Measurements from ENCODE around the gene SRBD1. TPM values are rescaled to one million over a fixed set of nuclear protein-coding genes. Genes with fewer than 3 reads are reported as not detected.

SRBD1 gene
- total and polyA plus RNA-seq, 2 of the 8 experiments (the other 6 are each of a cell fraction or from before 2014, with no cell fraction given): 4.6 to 20.0 TPM

GRCh38 chr2:45406621-45407020 is 204.4 kb downstream of the SRBD1 start:
- Histone ChIP-seq H3K56ac (replicated peaks; ENCODE audit: insufficient read length, low read depth, low read length) (no peak overlapping the region), H3K4me2 (ENCODE audit: insufficient read depth in 1 of 2, low read depth in 2 of 2, low read length in 2 of 2) (no peak overlapping the region), H3K27me3 (replicated peaks in 1 of 4; ENCODE audit: control insufficient read depth in 3 of 4, extremely low read depth in 1 of 4, insufficient read depth in 3 of 4, low read length in 3 of 4) (no peaks in the 10 kb centered on the region), H2BK5ac (ENCODE audit: low read depth, low read length) (no peak overlapping the region), H2BK15ac (ENCODE audit: low read length) (no peak overlapping the region), H3K4me1 (replicated peaks in 1 of 4; ENCODE audit: control insufficient read depth in 3 of 4, insufficient read depth in 4 of 4, low read length in 3 of 4) (peaks cover 0 to 13% (median 4%) of the 10 kb centered on the region in 4 experiments; a peak in 4 of 7 replicates), H2AK5ac (ENCODE audit: low read depth, low read length) (no peak overlapping the region), H2AFZ (ENCODE audit: low read length) (no peak overlapping the region), H3K4me3 (ENCODE audit: extremely low read depth in 1 of 4, insufficient read depth in 2 of 4, low read depth in 3 of 4, low read length in 4 of 4) (no peak overlapping the region), H3K36me3 (ENCODE audit: control insufficient read depth in 2 of 4, insufficient read depth in 4 of 4, low read length in 3 of 4) (peaks cover 0 to 5% (median 1%) of the 10 kb centered on the region in 4 experiments; a peak in 3 of 8 replicates), H4K91ac (replicated peaks; ENCODE audit: insufficient read length, low read length) (no peak overlapping the region), H3K23me2 (ENCODE audit: low read depth, low read length) (no peaks in the 10 kb centered on the region), H3K18ac (ENCODE audit: extremely low read depth, low read length) (no peak overlapping the region), H3K23ac (ENCODE audit: insufficient read length) (no peak overlapping the region), H3K14ac (ENCODE audit: insufficient read length) (no peak overlapping the region), H4K8ac (ENCODE audit: extremely low read depth, insufficient read depth, low read length) (no peak overlapping the region), H4K5ac (ENCODE audit: insufficient read length, low read depth, low read length) (no peak overlapping the region), H3K9me3 (ENCODE audit: insufficient read depth in 2 of 2, low read depth in 1 of 2, low read length in 1 of 2) (no peaks in the 10 kb centered on the region), H2BK120ac (replicated peaks; ENCODE audit: low read depth, low read length) (no peak overlapping the region), H3K79me1 (ENCODE audit: low read depth, low read length) (no peaks in the 10 kb centered on the region), H3K79me2 (ENCODE audit: control insufficient read depth in 1 of 2, insufficient read depth in 2 of 2, low read length in 2 of 2) (no peaks in the 10 kb centered on the region), H2BK12ac (ENCODE audit: low read depth, low read length) (no peak overlapping the region), H2BK20ac (ENCODE audit: low read length) (no peak overlapping the region), H4K20me1 (replicated peaks in 1 of 2; ENCODE audit: control insufficient read depth in 1 of 2, insufficient read depth in 2 of 2, low read length in 2 of 2) (no peaks in the 10 kb centered on the region), H3K9ac (replicated peaks in 1 of 4; ENCODE audit: extremely low read depth in 1 of 4, low read depth in 3 of 4, low read length in 3 of 4) (no peak overlapping the region), H3K27ac (ENCODE audit: low read depth, low read length) (no peak overlapping the region), H3K4ac (replicated peaks; ENCODE audit: insufficient read length, low read depth, low read length) (no peak overlapping the region)
- FAIRE-seq (no peak), DNase-seq (ENCODE audit: low read depth in 1 of 2, low spot score in 2 of 2) (no peak)
- CTCF ChIA-PET (ENCODE audit: partially characterized antibody): no interaction called here
- POLR2A ChIA-PET (ENCODE audit: partially characterized antibody): no interaction called here
- no peak for TF ChIP-seq RXRA (IDR thresholded peaks at IDR 0.05; ENCODE audit: insufficient read depth, low read depth, low read length)
- TF ChIP-seq TBP (IDR thresholded peaks at IDR 0.05; ENCODE audit: low read depth, low read length): no peak
- no peak for TF ChIP-seq SP2 (IDR thresholded peaks at IDR 0.05; ENCODE audit: low read length)
- TF ChIP-seq HDAC6 (IDR thresholded peaks at IDR 0.05; ENCODE audit: low read depth, low read length): no peak
- no peak for TF ChIP-seq POLR2AphosphoS5 (IDR thresholded peaks at IDR 0.05; ENCODE audit: low read depth, low read length)
- no peak for TF ChIP-seq SUZ12 (IDR thresholded peaks at IDR 0.05; ENCODE audit: low read length)
- WGBS, 2 experiments (ENCODE audit: extremely low coverage in 1 of 2, insufficient coverage in 1 of 2, insufficient read length in 1 of 2, insufficient replicate concordance in 2 of 2, low coverage in 1 of 2, low lambda C conversion rate in 2 of 2, missing lambda C conversion rate in 1 of 2): 75% methylated on average over 2 of the region's 2 CpGs; no CpG with 5 or more reads in 1 of the 2 experiments

All from H1 (cell line).